HCEC 1CT (cell line): ENCODE data around the gene CCDC201.

Source experiments
- DNase-seq: peaks from one replicate; pipeline ENCODE4 v3.0.0-alpha.2; 2017

CCDC201 gene

GRCh38 chr7:45892407-45893035 lies 19.6 kb upstream of the CCDC201 start:
- DNase-seq: no peak

- no peak for DNase-seq
These were observed 18.9 kb upstream of the CCDC201 start for GRCh38 chr7:45891462-45892402.

GRCh38 chr7:45890902-45891461 lies 18.1 kb upstream of the CCDC201 start:
- DNase-seq: peak; percentile 29

GRCh38 chr7:45890125-45890901 lies 17.4 kb upstream of the CCDC201 start:
- no peak for DNase-seq

GRCh38 chr7:45889367-45890067 lies 16.6 kb upstream of the CCDC201 start:
- no peak for DNase-seq

- no peak for DNase-seq
These were observed 16.1 kb upstream of the CCDC201 start for GRCh38 chr7:45888993-45889366.

- DNase-seq: no peak
These were observed 15.5 kb upstream of the CCDC201 start, which contains the start of gene IGFBP1 for GRCh38 chr7:45888185-45888992. Gene IGFBP1 (plus strand): TSS chr7:45888488. CDS start chr7:45888653, 165 bp downstream.

GRCh38 chr7:45886931-45887667 lies 14.2 kb upstream of the CCDC201 start:
- DNase-seq: no peak

GRCh38 chr7:45885264-45885882 lies 12.5 kb upstream of the CCDC201 start:
- no peak for DNase-seq

GRCh38 chr7:45884136-45884535 lies 11.3 kb upstream of the CCDC201 start:
- no peak for DNase-seq

- DNase-seq: no peak
These were observed 9.6 kb upstream of the CCDC201 start for GRCh38 chr7:45882465-45882810.

GRCh38 chr7:45881759-45882464 lies 9.0 kb upstream of the CCDC201 start:
- peak; percentile 86 for DNase-seq

- no peak for DNase-seq
These were observed 8.4 kb upstream of the CCDC201 start for GRCh38 chr7:45881280-45881758.

- no peak for DNase-seq
These were observed 7.6 kb upstream of the CCDC201 start for GRCh38 chr7:45880433-45880860.

- no peak for DNase-seq
These were observed 5.7 kb upstream of the CCDC201 start for GRCh38 chr7:45878457-45879144.

- no peak for DNase-seq
These were observed 3.6 kb upstream of the CCDC201 start for GRCh38 chr7:45876519-45876918.

GRCh38 chr7:45874408-45875131 lies 1.7 kb upstream of the CCDC201 start:
- DNase-seq: peak; percentile 87

GRCh38 chr7:45873355-45873754 lies 473 bp upstream of the CCDC201 start:
- DNase-seq: no peak
